Stomach smooth muscle (tissue), 2 donors: ENCODE results near the gene ZNF385A.
A peak's percentile ranks its signal among the peaks of the same experiment; 100 is the strongest.

Experiments used
- H3K27ac ChIP-seq: one replicate; pipeline ENCODE4 v1.7.0; 2013; ENCODE audit warnings: mild to moderate bottlenecking, low read length, inconsistent platforms
- H3K27me3 ChIP-seq, 2 donors: one replicate each; pipeline ENCODE4 v1.7.0; 2013; ENCODE audit warnings: low read length in 2 of 2; ENCODE audit not compliant: insufficient read depth in 2 of 2, control insufficient read depth in 1 of 2
- H3K36me3 ChIP-seq, 2 donors: one replicate each; pipeline ENCODE4 v1.7.0; 2013; ENCODE audit warnings: low read length in 2 of 2; ENCODE audit not compliant: control insufficient read depth in 2 of 2, insufficient read depth in 2 of 2
- H3K4me1 ChIP-seq: one replicate; pipeline ENCODE4 v1.7.0; 2013; ENCODE audit warnings: low read length; ENCODE audit not compliant: control insufficient read depth, insufficient read depth
- H3K4me3 ChIP-seq, 2 donors: one replicate each; pipeline ENCODE4 v1.7.0; 2013; ENCODE audit warnings: low read length in 2 of 2
- H3K9ac ChIP-seq, 2 donors: one replicate each; pipeline ENCODE4 v1.7.0; 2013; ENCODE audit warnings: low read length in 2 of 2, mild to moderate bottlenecking in 1 of 2
- H3K9me3 ChIP-seq, 2 donors: one replicate each; pipeline ENCODE4 v1.7.0; 2013; ENCODE audit warnings: low read length in 2 of 2; ENCODE audit not compliant: control insufficient read depth in 2 of 2
- donor health status: healthy.
- donor health status: Pancreatic carcinoma.

The ZNF385A gene

DNA sequence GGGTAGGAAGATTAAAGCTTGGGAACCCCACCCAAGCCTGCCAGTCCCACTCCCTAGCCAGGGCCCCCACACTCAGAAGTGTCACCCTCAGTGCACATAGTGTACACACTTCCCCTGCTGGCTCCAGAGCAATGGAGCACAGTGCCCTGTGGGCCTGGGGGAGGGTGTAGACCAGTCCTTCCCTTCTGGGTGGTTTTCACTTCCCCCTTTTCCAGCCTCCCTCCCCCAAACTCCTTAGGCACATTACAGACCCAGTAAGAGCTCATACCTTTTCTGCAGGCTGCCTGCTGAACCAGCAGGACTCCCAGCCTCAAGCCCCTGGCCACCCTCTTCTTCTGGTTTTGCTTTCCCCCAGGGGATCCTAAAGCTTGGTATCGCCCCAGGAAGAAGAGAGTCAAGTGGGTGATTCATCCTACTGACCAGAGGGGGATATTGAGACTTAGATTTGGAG is at the start of gene ZNF385A:
TSS of gene ZNF385A (minus strand) at position 143 of the 451 bp plus-strand sequence. CDS start 219 bp downstream, outside the sequence.
- H3K4me1 ChIP-seq = peaks cover 1% of the 10 kb centered on the region
- no peaks in the 10 kb centered on the region for H3K36me3 ChIP-seq
- no peak within 1 kb of the TSS for H3K27ac ChIP-seq
- H3K27me3 ChIP-seq = no peaks in the 10 kb centered on the region
- H3K9ac ChIP-seq = no peak within 1 kb of the TSS
- H3K4me3 ChIP-seq = peak within 1 kb of the TSS in 1 of 2 donors; percentile 15
- no peaks in the 10 kb centered on the region for H3K9me3 ChIP-seq

DNA sequence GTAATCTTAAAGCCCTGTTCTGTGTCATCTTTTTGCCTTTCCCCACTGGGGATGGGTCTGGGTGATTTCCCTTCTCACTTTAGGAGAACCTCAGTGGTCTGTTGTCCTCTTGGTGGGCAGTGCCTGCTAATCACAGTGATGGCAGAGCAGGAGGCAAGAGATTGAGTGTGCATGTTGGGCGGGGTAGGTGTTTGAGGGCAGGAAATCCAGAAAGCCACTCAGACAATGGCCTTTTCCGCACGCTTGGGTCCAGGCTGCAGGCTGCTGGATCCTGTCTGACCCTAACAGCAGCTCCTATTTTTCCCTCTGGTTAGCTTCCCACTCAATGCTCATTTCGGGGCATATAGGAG is 48.3 kb upstream of the ZNF385A start:
- H3K36me3 ChIP-seq = peaks cover 0 to 2% of the 10 kb centered on the region in 2 donors
- no peaks in the 10 kb centered on the region for H3K9me3 ChIP-seq
- peak overlapping the region; percentile 58 for H3K27ac ChIP-seq
- H3K27me3 ChIP-seq = no peaks in the 10 kb centered on the region
- H3K4me3 ChIP-seq = no peak overlapping the region
- peaks cover 22% of the 10 kb centered on the region for H3K4me1 ChIP-seq
- no peak overlapping the region for H3K9ac ChIP-seq

DNA sequence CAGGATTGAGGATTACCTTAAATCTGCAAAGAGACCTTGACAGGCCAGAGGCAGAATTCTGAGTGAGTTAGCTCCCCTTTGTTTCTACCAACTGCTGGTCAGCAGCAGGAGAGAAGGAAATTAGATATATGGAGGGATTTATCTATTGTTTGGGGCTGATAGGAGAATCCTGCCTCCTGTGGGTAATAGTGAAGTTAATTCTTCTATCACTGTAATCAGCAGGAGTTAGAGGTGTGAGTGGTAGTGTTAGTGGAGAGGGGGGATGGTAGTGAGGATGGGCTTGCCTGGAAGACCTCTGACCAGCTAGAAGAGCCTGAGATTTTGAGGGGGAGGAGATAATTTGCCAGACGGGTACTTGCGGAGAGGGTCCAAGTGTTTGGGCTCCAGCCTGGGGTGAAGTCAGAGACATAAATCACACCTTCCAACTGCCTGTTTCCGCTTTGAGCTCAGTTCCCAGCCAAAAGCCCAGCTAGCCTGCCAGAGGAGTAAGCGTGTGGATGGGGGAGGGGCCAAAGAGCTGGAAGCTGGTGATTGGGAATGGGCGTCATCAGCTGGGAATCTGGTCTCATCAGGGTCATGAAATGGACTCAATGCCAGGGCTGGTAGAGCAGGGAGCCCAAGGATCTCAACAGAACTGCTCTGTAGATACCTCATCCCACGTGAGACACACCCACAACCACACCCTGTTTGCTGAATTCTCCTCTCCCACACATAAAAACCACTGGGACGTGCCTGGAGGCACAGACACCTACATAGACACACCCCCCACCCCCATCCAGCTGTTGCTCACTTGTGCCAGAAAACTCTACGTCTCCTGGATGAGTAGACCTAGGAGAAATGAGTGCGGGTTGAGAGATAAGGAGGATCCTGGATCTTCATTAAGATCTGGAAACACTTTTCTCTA is 47.6 kb upstream of the ZNF385A start:
- Histone ChIP-seq H3K27ac (peak overlapping the region; percentile 58), H3K27me3 (no peaks in the 10 kb centered on the region), H3K9ac (peak overlapping the region; percentile 36 to 63), H3K9me3 (no peaks in the 10 kb centered on the region), H3K4me3 (peak overlapping the region in 1 of 2 donors; percentile 25), H3K4me1 (peaks cover 29% of the 10 kb centered on the region), H3K36me3 (peaks cover 0 to 2% of the 10 kb centered on the region in 2 donors)

DNA sequence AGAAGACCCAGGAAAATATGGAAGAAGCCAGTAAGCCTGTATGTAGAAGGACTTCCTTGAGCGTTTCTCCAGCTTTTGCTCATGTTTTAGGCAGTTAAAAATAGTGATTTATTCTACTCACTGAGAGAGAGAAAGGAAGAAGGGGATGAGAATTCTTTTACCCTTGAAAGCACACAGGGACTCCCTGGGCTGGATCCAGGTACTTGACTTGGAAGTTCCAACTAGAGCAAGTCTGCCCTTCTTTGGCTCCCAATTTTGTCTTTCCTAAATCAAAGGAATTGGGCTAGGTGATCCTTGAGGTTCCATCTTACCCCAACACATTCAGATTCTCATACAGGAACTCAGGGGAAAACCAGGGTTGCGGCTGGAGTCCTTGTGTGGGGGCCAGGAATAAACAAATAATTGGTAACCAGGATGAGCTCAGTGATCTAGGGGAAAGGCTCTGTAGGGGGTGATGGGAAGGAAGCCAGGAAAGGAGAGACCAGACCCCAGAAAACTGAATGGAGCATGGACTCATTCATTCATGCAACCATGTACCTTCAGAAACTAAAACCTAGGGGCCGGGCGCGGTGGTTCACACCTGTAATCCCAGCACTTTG is 46.0 kb upstream of the ZNF385A start:
- H3K36me3 ChIP-seq = peaks cover 0 to 2% of the 10 kb centered on the region in 2 donors
- no peaks in the 10 kb centered on the region for H3K27me3 ChIP-seq
- peaks cover 38% of the 10 kb centered on the region for H3K4me1 ChIP-seq
- H3K4me3 ChIP-seq = no peak overlapping the region
- H3K9ac ChIP-seq = peak overlapping the region in 1 of 2 donors; percentile 37
- H3K27ac ChIP-seq = peak overlapping the region; percentile 73
- no peaks in the 10 kb centered on the region for H3K9me3 ChIP-seq

DNA sequence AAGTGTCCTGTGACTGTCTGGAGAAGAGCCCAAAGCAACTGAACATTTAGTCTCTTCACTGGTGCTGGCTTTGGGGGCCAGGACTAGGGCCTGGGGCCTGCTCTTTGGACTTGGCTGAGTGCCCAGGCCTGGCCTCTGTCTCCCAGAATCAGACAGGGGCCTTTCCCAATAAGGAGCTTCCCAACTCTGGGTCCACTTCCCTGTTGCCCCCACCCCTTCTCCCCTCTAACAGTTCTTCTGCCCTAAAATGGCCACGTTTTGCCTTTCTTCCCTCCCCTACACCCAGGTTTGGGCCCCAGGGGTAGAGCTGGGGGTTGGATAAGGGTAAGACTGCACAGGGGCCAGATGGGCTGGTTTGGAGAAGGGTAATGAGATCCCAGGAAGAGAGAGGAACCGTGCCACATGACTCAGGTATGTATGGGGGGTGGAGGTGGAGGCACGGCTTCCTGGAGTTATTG is 44.5 kb upstream of the ZNF385A start:
- peaks cover 0 to 2% of the 10 kb centered on the region in 2 donors for H3K36me3 ChIP-seq
- no peaks in the 10 kb centered on the region for H3K9me3 ChIP-seq
- H3K4me3 ChIP-seq = peak overlapping the region in 1 of 2 donors; percentile 15
- peak overlapping the region; percentile 29 to 60 for H3K9ac ChIP-seq
- H3K4me1 ChIP-seq = peaks cover 44% of the 10 kb centered on the region
- H3K27me3 ChIP-seq = no peaks in the 10 kb centered on the region
- peak overlapping the region; percentile 73 for H3K27ac ChIP-seq

- peak overlapping the region; percentile 51 to 60 for H3K9ac ChIP-seq
- peaks cover 0 to 2% of the 10 kb centered on the region in 2 donors for H3K36me3 ChIP-seq
- H3K4me1 ChIP-seq = peaks cover 45% of the 10 kb centered on the region
- peak overlapping the region; percentile 14 to 15 for H3K4me3 ChIP-seq
- H3K27me3 ChIP-seq = no peaks in the 10 kb centered on the region
- H3K27ac ChIP-seq = peak overlapping the region; percentile 73
- H3K9me3 ChIP-seq = no peaks in the 10 kb centered on the region
Observed at GRCh38 chr12:54428050-54429013, 43.8 kb upstream of the ZNF385A start.

- no peak overlapping the region for H3K4me3 ChIP-seq
- H3K27me3 ChIP-seq = no peaks in the 10 kb centered on the region
- peak overlapping the region in 1 of 2 donors; percentile 60 for H3K9ac ChIP-seq
- H3K4me1 ChIP-seq = peaks cover 42% of the 10 kb centered on the region
- peak overlapping the region; percentile 73 for H3K27ac ChIP-seq
- H3K9me3 ChIP-seq = no peaks in the 10 kb centered on the region
- no peaks in the 10 kb centered on the region for H3K36me3 ChIP-seq
Observed at GRCh38 chr12:54427106-54427505, 42.6 kb upstream of the ZNF385A start.

- Histone ChIP-seq H3K9ac (no peak overlapping the region), H3K9me3 (no peaks in the 10 kb centered on the region), H3K27me3 (no peaks in the 10 kb centered on the region), H3K36me3 (no peaks in the 10 kb centered on the region), H3K4me1 (peaks cover 43% of the 10 kb centered on the region), H3K4me3 (no peak overlapping the region), H3K27ac (peak overlapping the region; percentile 73)
Observed at GRCh38 chr12:54426690-54427089, 42.2 kb upstream of the ZNF385A start.

DNA sequence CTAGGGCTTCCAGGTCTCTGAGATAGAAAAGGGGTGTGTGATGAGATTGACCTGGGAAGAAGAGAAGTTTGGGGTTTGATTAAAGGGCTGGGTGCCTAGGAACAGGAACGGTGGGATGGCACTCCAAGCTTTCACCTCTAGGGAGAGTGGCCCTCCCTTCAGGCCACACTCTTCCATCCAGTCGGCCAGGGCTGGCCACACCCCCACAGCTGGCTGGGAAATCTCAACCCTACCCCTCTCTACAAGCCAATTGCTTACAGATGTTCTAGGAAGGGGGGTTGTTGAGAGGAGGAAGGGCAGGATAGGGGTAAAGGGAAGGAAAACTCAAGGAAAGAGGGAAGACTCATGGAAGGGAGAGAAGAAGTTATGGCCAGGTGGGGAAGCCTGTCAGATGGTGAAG is 41.2 kb upstream of the ZNF385A start:
- Histone ChIP-seq H3K9ac (no peak overlapping the region), H3K36me3 (no peaks in the 10 kb centered on the region), H3K4me3 (no peak overlapping the region), H3K27me3 (no peaks in the 10 kb centered on the region), H3K4me1 (peaks cover 53% of the 10 kb centered on the region), H3K9me3 (no peaks in the 10 kb centered on the region), H3K27ac (peak overlapping the region; percentile 18)

DNA sequence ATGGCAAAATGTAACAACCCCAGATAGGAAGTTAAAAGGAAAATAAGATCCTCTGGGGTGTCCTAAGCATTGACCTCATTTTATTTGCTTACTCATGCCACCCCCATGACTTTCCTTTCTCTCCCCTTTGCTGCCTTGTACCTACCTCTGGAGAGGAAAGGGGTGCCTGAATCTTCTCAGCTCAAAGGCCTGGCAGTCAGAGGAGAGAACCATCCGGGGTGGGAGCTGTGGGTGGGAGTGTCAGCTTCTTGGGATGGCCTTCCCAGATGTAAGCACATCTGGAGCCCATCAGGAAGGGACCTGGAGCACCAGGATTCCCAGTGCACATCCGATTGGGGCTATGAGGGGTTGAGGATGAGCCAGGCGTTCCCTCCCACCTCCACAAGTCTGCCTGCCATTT is 39.7 kb upstream of the ZNF385A start:
- no peaks in the 10 kb centered on the region for H3K9me3 ChIP-seq
- H3K27me3 ChIP-seq = no peaks in the 10 kb centered on the region
- H3K9ac ChIP-seq = no peak overlapping the region
- H3K4me1 ChIP-seq = peaks cover 64% of the 10 kb centered on the region
- H3K4me3 ChIP-seq = no peak overlapping the region
- no peak overlapping the region for H3K27ac ChIP-seq
- no peaks in the 10 kb centered on the region for H3K36me3 ChIP-seq
